Spleen (tissue), 13 donors: ENCODE measurements around the gene SAFB2. TPM values are rescaled to one million over a fixed set of nuclear protein-coding genes. Genes with fewer than 3 reads are reported as not detected.

Experiments used
- DNase-seq: peaks from one replicate; pipeline ENCODE4 v3.0.0-alpha.2; 2020
- H3K27ac ChIP-seq, 8 donors: fragments of 200-600 bp; sonication (generic) in 7 of 8; 1 replicate in 4 of 8; 2 replicates in 4 of 8; pipeline versions ENCODE4 v1.5.0 to v1.8.0; 2016 to 2021; ENCODE audit warnings: inconsistent platforms in 4 of 8, mild to moderate bottlenecking in 4 of 8, moderate library complexity in 1 of 8
- H3K27me3 ChIP-seq, 7 donors: fragments of 200-600 bp; sonication (generic) in 6 of 7; replicated peaks in 1 of 7; 1 replicate in 4 of 7; 2 replicates in 3 of 7; pipeline versions ENCODE4 v1.5.0 to v1.8.0; 2016 to 2021; ENCODE audit warnings: inconsistent platforms in 3 of 7, mild to moderate bottlenecking in 1 of 7
- H3K36me3 ChIP-seq, 6 donors: fragments of 200-600 bp; sonication (generic) in 5 of 6; 1 replicate in 4 of 6; 2 replicates in 2 of 6; pipeline versions ENCODE4 v1.5.0 to v1.8.0; 2016 to 2021; ENCODE audit warnings: inconsistent platforms in 2 of 6
- H3K4me1 ChIP-seq, 6 donors: fragments of 200-600 bp; sonication (generic) in 5 of 6; 1 replicate in 3 of 6; 2 replicates in 3 of 6; pipeline versions ENCODE4 v1.5.0 to v1.8.0; 2016 to 2021; ENCODE audit warnings: inconsistent platforms in 3 of 6
- H3K4me3 ChIP-seq, 8 donors: fragments of 200-600 bp; sonication (generic) in 7 of 8; 1 replicate in 4 of 8; 2 replicates in 4 of 8; pipeline versions ENCODE4 v1.5.0 to v1.8.0; 2016 to 2021; ENCODE audit warnings: inconsistent platforms in 4 of 8, mild to moderate bottlenecking in 4 of 8, moderate library complexity in 2 of 8
- H3K9me3 ChIP-seq, 8 donors: fragments of 200-600 bp; sonication (generic) in 7 of 8; 1 replicate in 4 of 8; 2 replicates in 4 of 8; pipeline versions ENCODE4 v1.5.0 to v1.8.0; 2016 to 2021; ENCODE audit warnings: inconsistent platforms in 4 of 8
- POLR2A ChIP-seq, 3 donors: fragments of 450-650 bp; IDR thresholded peaks; one replicate each; pipeline ENCODE4 v1.5.1; 2017; ENCODE audit warnings: antibody characterized with exemption in 3 of 3, mild to moderate bottlenecking in 1 of 3
- POLR2AphosphoS5 ChIP-seq, 3 donors: sonication (generic); formaldehyde crosslinking; IDR thresholded peaks; one replicate each; pipeline ENCODE4 v1.5.1; 2017; ENCODE audit warnings: antibody characterized with exemption in 3 of 3
- WGBS, 5 donors: extraction: QIAGEN DNeasy Blood & Tissue Kit in 3 of 5; methylation state at CpG; one replicate each; pipeline versions ENCODE4 v1.1.5 to v1.1.7; 2013 to 2018; 5-methylcytosine and 5-hydroxymethylcytosine counted together
- intact Hi-C: fragments of 100-400 bp; cut with DNase I; formaldehyde crosslinking; loops from one replicate; pipeline ENCODE4 v1.15.0; 2023; ENCODE audit warnings: low total_unique reads
- long read RNA-seq, 2 donors: transcript quantifications; one replicate each; lab custom pipeline, GENCODE V29; 2026
- polyA plus RNA-seq, 3 donors: library from polyadenylated mRNA; stranded (reverse); fragments of 200-250 nt; gene quantifications; one replicate each; pipeline ENCODE4 v1.2.1, GENCODE V29; 2013
- total RNA-seq, 7 donors: library from RNA; depleted of rRNA in 3 of 7; stranded (reverse); fragments of >200 nt in 3 of 7; fragmentation: NEBNext Ultra II Directional in 4 of 7; extraction: Animal tissue kit (Norgen Biotek cat#: 25700) in 4 of 7; gene quantifications; one replicate each; pipeline versions ENCODE4 v1.1.0 to v1.2.1, GENCODE V29; 2016 to 2021
- TF ChIP-seq, protein P1 (sequence below), 11 experiments: fragments of 200-600 bp in 7 of 11; fragments of 450-650 bp in 4 of 11; sonication (generic) in 4 of 11; IDR thresholded peaks in 8 of 11; conservative IDR thresholded peaks in 3 of 11; 1 replicate in 7 of 11; 2 replicates in 4 of 11; pipeline versions ENCODE4 v1.4.0 to v1.8.0; 2016 to 2021; ENCODE audit warnings: antibody characterized with exemption in 11 of 11, inconsistent platforms in 4 of 11, mild to moderate bottlenecking in 1 of 11
- donor health status: healthy with polysubstance abuse.
- donor health status: DM: no; HTN: no; CAD: no; lungs with moderate emphysema.
- donor health status: DM: no; HTN: no; CAD: no.
- donor health status: Bipolar disorder and iron deficiency.
- donor health status: healthy.
- donor health status: DM: no; HTN: no; CAD: no.
- donor health status: DM: yes; HTN: yes; CAD: no.

SAFB2 gene
- total RNA-seq (100 to 1,000 TPM in 6 of 7 donors, 10 to 100 TPM in 1; 73.4 to 146 (median 117) TPM), polyA plus RNA-seq (10 to 100 TPM; 34.8 to 90.6 (median 60.1) TPM)
- long read RNA-seq, donor 1, partial matches to known transcripts: 14 of 15 reads
- long read RNA-seq, donor 1, other reads (novel, unspliced or antisense): 0 of 15 reads
- long read RNA-seq, donor 2, partial matches to known transcripts: 25 of 26 reads
- long read RNA-seq, donor 2, other reads (novel, unspliced or antisense): 0 of 26 reads

DNA sequence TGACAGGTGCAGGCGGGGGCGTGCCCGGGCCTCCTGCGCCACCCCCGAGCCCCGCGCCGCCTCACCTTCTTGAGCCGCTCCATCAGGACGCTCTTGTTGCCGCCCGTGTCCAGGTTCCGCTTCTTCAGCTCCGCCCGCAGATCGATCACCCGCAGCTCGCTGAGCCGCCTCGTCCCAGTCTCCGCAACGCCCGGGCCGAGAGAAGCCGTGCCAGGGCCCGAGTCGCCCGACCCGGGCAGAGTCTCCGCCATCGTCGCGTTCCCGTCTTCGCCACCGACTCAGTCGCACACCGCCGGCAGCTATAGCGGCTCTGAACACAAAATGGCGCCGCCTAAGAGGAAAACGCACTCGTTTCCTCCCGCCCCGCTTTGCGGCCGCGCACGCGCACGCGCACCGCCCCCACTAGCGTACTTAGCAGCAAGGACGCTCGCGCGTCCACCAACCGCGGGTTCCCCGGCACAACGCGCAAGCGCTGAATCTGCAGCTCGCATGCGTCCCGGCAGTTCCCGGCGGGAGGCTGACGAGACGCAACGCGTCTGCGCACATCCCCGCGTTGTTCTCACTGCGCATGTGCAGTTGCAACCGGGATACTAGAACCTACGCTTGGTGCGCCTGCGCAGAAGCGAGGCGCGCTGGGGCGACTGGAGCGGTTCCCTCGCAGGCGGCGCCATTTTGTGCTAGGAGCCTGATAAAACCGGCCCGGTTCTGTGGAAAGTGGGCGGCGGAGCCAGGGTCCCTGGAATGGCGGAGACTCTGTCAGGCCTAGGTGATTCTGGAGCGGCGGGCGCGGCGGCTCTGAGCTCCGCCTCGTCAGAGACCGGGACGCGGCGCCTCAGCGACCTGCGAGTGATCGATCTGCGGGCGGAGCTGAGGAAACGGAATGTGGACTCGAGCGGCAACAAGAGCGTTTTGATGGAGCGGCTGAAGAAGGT lies at the start of gene SAFB2, which contains the start of gene SAFB:
Gene SAFB2, minus strand, starts transcription at position 312 of the 932 bp plus-strand sequence. Its CDS starts 61 bp downstream, at position 251.
Gene SAFB, plus strand, starts transcription at position 619 of the 932 bp plus-strand sequence. Its CDS starts 123 bp downstream, at position 742.
- WGBS, 5 donors: 0% methylated on average over 73 to 116 of the region's 116 CpGs
- H3K36me3 ChIP-seq: peaks cover 0 to 66% (median 40%) of the 10 kb centered on the region in 6 donors

DNA sequence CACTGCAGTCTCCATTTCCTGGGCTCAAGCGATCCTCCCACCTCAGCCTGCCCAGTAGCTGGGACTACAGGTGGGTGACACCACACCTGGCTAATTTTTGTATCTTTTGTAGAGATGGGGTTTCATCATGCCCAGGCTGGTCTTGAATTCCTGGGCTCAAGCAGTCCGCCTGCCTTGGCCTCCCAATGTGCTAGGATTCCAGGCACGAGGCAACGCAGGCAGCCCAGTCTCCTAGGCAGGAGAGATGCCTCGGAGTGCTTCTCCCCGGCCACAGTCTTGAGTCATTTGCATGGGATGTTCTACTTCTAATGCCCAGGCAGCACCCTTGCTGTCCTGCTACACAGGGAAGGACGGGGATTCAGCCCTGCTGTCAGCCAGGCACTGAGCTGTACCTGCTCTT lies 49.0 kb upstream of the SAFB2 start:
- Histone ChIP-seq H3K4me3 (no peak overlapping the region), H3K9me3 (no peaks in the 10 kb centered on the region), H3K4me1 (no peaks in the 10 kb centered on the region), H3K27ac (no peak overlapping the region), H3K27me3 (no peaks in the 10 kb centered on the region), H3K36me3 (peaks cover 1 to 74% (median 39%) of the 10 kb centered on the region in 6 donors)
- intact Hi-C loops: loop anchor here (10.0 kb wide), 1 partner anchor 47 kb away; the partner anchor contains the start of genes SAFB and SAFB2
- TF ChIP-seq POLR2A (IDR thresholded peaks at IDR 0.05) (no peak), POLR2AphosphoS5 (IDR thresholded peaks at IDR 0.05) (no peak)
- TF ChIP-seq, protein P1, sequence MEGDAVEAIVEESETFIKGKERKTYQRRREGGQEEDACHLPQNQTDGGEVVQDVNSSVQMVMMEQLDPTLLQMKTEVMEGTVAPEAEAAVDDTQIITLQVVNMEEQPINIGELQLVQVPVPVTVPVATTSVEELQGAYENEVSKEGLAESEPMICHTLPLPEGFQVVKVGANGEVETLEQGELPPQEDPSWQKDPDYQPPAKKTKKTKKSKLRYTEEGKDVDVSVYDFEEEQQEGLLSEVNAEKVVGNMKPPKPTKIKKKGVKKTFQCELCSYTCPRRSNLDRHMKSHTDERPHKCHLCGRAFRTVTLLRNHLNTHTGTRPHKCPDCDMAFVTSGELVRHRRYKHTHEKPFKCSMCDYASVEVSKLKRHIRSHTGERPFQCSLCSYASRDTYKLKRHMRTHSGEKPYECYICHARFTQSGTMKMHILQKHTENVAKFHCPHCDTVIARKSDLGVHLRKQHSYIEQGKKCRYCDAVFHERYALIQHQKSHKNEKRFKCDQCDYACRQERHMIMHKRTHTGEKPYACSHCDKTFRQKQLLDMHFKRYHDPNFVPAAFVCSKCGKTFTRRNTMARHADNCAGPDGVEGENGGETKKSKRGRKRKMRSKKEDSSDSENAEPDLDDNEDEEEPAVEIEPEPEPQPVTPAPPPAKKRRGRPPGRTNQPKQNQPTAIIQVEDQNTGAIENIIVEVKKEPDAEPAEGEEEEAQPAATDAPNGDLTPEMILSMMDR (IDR thresholded peaks at IDR 0.05 in 8 of 11, conservative IDR thresholded peaks at IDR 0.05 in 3 of 11): no peak
- DNase-seq: no peak
- WGBS, 5 donors: 86 to 95% (median 91%) methylated on average over 2 to 7 of the region's 7 CpGs

More for the DNA sequence above, at the start of gene SAFB2, which contains the start of gene SAFB:
- TF ChIP-seq POLR2A (IDR thresholded peaks at IDR 0.05): peak; percentile 75 to 90 (median 75)
- TF ChIP-seq, protein P1 (IDR thresholded peaks at IDR 0.05 in 8 of 11, conservative IDR thresholded peaks at IDR 0.05 in 3 of 11): peak in 5 of 11 experiments; percentile 6 to 50 (median 21)
- TF ChIP-seq POLR2AphosphoS5 (IDR thresholded peaks at IDR 0.05): peak; percentile 99 to 100 (median 99)
- H3K4me1 ChIP-seq: peaks cover 66 to 86% (median 79%) of the 10 kb centered on the region in 6 donors
- H3K27ac ChIP-seq: peak within 1 kb of the TSS; percentile 82 to 99 (median 96)
- peak within 1 kb of the TSS; percentile 85 to 99 (median 92) for H3K4me3 ChIP-seq
- no peaks in the 10 kb centered on the region for H3K9me3 ChIP-seq
- intact Hi-C loops: loop anchor here (10.0 kb wide), 1 partner anchor 52 kb away; no protein-coding TSS in a partner anchor
- peak; percentile 100 for DNase-seq
- H3K27me3 ChIP-seq: no peaks in the 10 kb centered on the region

DNA sequence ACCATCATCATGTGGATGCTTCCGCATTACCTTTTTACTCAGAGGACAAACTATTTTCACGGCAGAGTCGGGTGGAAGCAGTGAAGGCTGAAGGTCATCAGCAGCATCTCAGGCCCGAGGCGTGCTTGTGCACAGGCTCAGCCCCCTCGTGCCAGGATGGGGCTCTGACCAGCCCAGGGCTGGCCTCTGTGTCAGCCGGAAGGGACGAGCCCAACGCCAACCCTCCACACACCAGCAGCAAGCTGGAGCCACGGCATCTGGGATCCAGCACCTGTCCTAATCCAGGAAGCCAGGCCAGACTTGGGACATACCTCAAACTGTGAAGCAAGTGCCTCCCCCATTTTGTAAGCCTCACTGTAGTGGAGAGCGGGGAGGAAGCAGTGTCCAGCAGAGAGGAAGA lies 46.6 kb upstream of the SAFB2 start:
- Histone ChIP-seq H3K9me3 (no peaks in the 10 kb centered on the region), H3K4me3 (no peak overlapping the region), H3K27me3 (no peaks in the 10 kb centered on the region), H3K4me1 (no peaks in the 10 kb centered on the region), H3K27ac (no peak overlapping the region), H3K36me3 (peaks cover 4 to 98% (median 63%) of the 10 kb centered on the region in 6 donors)
- TF ChIP-seq POLR2AphosphoS5 (IDR thresholded peaks at IDR 0.05): peak in 2 of 3 donors; percentile 10 to 69
- TF ChIP-seq, protein P1 (IDR thresholded peaks at IDR 0.05 in 8 of 11, conservative IDR thresholded peaks at IDR 0.05 in 3 of 11): no peak
- intact Hi-C loops: no loop called here
- 67 to 91% (median 82%) methylated on average over 11 of the region's 11 CpGs for WGBS, 5 donors
- peak; percentile 56 for DNase-seq
